Caki2 (cell line): ENCODE measurements around the gene SLC44A5. TPM values are rescaled to one million over a fixed set of nuclear protein-coding genes. Genes with fewer than 3 reads are reported as not detected.
"Not testable (repeated sequence)": the region's sequence is repeated elsewhere in the genome, so short reads cannot be mapped to it uniquely, and the experiment has no call there.

Experiments
- DNase-seq: peaks from one replicate; pipeline ENCODE4 v3.0.0-alpha.2; 2015; ENCODE audit warnings: low read depth
- in situ Hi-C: cut with HindIII; loops from 2 replicates; pipeline ENCODE4 v1.10.0; 2016; ENCODE audit warnings: low sequenced_read_pairs, low pct_unique_long_range_greater_than_20kb, mixed read lengths
- total RNA-seq: library from RNA; depleted of rRNA; stranded (reverse); fragments of >200 nt; shearing (Covaris generic); gene quantifications from 2 replicates; pipeline ENCODE4 v1.2.3, GENCODE V29; 2014; ENCODE audit warnings: low replicate concordance; rRNA removed

Gene SLC44A5
- total RNA-seq, result 0.70 and 1.5 TPM in 2 replicates

DNA sequence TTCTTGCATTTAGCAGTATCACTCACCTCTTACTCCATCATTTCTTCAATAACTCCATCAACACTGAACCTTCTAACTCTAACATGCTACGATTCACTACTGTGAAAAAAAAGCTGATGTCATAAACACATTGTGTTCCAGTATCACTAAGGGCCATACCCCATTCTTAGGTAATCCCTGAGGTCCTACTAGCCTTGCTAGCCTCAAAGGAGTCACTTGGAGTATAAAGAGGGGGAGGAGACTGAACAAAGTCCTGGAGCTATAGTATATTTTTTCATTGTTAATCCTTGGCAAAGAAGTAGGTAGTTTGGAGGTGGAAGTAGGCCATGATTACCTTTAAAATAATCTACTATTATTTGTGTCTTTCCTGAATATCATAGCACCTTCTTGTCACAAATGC, at the start of gene SLC44A5:
Gene SLC44A5, minus strand, starts transcription at position 101 of the 400 bp plus-strand sequence. CDS start 69,667 bp downstream, outside the sequence.
- in situ Hi-C loops, result no loop called here
- no peak for DNase-seq

DNA sequence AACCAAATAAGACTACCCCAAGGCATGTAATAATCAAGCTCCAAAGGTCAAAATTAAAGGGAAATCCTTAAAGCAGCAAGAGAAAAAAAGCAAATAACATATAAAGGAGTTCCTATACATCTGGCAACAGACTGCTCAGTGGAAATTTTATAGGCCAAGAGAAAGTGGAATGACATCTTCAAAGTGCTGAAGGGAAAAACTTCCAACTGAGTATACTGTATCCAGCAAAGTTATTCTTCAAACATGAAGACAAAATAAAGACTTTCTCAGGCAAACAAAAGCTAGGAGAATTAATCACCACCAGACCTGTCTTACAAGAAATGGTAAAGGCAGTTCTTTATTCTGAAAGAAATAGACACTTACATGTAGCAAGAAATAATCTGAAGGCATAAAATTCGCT, 45.0 kb upstream of the SLC44A5 start:
- no peak for DNase-seq
- in situ Hi-C loops, result no loop called here

DNA sequence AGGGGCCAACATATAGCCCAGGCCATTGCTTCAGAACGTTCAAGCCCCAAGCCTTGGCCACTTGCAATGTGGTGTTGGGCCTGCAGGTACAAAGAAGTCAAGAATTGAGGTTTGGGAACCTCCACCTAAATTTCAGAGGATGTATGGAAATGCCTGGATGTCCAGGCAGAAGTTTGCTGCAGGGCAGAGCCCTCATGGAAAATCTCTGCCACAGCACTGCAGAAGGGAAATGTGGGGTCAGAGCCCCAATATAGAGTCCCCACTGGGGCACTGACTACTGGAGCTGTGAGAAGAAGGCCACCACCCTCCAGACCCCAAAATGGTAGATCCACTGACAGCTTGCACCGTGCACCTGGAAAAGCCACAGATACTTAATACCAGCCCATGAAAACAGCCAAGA, 36.3 kb upstream of the SLC44A5 start:
- DNase-seq, in situ Hi-C loops: not testable (repeated sequence)

DNA sequence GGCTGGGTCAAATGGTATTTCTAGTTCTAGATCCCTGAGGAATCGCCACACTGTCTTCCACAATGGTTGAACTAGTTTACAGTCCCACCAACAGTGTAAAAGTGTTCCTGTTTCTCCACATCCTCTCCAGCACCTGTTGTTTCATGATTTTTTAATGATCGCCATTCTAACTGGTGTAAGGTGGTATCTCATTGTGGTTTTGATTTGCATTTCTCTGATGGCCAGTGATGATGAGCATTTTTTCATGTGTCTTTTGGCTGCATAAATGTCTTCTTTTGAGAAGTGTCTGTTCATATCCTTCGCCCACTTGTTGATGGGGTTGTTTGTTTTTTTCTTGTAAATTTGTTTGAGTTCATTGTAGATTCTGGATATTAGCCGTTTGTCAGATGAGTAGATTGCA, 34.2 kb upstream of the SLC44A5 start:
- in situ Hi-C loops, result not testable (repeated sequence)

DNA sequence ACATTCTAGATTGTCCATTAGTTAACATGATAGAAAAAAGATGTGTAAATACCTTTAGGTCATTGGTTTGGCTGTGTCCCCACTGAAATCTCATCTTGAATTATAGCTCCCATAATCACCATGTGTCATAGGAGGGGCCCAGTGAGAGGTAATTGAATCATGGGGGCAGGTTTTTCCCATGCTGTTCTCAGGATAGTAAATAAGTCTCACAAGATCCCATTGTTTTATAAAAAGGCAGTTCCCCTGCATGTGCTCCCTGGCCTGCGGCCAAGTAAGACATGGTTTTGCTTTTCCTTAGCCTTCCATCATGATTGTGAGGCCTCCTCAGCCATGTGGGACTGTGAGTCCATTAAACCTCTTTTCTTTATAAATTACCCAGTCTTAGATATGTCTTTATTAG, 32.5 kb upstream of the SLC44A5 start:
- DNase-seq, result no peak
- in situ Hi-C loops, result no loop called here

More for the DNA sequence above, 34.2 kb upstream of the SLC44A5 start:
- not testable (repeated sequence) for DNase-seq

DNA sequence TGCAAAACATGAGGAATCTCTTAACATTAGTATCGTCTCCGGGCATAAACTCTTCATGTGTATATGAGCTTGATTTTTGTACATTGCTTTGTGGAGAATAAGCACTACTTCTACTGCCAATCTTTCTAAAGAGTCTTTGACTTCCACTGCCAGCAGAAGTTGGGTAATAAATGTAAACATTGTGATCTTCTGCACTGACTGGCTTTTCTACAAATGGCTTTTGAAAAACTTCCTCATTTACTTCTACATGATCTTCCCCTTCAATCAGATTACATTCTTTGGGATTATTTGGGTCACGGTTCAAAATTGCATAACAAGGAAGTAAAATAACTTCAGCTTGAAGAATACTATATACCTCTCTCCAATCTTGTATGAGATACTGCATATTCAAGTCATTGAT, 30.4 kb upstream of the SLC44A5 start:
- in situ Hi-C loops, result no loop called here
- no peak for DNase-seq

DNA sequence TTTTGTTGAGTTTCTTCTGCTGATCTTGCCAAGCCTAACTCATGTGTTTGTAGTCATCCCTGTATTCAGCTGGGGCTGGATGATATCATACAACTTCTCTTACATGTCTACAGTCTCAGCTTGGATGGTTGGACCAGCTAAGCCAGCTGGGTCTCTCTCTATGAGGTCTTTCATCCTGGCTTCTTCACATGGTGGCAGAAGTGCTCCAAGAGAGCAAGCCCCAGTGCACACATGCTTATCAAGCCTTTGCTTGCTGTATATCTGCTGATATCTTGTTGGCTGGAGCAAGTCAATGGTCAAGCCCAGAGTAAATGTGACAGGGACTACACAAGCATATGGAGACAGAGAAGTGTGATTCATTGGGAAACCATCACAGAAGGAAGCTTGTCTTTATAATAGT, 29.2 kb upstream of the SLC44A5 start:
- in situ Hi-C loops, result no loop called here
- DNase-seq, result no peak

DNA sequence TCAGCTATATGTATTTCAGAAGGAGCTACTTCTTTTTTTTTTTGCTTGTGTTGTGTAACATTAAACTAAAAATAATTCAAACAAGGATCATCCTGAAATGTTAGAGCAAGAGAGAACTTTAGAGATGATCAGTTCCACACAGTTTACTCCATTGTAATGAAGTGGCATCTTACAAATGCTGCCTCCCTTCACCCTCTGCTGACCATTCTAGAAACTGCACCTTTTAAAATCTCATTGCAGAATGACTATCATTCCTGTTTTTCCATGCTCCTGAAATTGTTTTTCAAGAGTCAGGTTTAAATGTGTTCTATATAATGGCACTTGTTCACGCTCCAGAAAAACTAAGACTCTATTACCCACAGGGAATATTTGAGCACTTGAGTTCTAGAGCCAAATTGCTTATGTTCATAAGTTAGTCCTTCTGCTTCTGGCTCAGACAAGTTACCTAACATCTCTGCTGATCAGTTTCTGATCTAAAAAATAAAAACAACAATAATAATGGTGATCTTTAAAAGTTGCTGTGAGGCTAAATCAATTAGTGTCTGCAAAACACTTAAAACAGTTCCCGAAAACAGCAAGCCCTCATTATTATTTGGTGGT, 21.5 kb upstream of the SLC44A5 start:
- in situ Hi-C loops, result no loop called here
- peak; percentile 16 for DNase-seq

DNA sequence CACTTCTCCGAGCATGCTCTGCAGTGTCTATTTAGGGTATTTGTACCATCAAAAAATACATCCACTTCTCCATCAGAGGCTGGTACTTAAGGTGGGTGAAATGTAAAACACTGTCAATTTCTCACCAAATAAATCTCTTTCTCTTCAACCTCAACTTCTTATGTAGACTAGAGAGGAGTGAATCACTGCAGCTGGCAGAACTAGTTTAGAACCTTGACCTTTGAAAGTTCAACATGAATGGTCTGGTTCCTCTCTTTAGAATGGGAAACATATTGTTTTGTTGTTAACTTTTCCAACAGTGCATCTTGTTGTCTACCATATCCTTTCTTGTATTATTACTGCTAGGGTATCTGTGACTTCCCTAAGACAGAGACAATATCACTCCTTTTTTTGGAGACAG, 20.1 kb upstream of the SLC44A5 start:
- in situ Hi-C loops, result no loop called here
- DNase-seq, result no peak

DNA sequence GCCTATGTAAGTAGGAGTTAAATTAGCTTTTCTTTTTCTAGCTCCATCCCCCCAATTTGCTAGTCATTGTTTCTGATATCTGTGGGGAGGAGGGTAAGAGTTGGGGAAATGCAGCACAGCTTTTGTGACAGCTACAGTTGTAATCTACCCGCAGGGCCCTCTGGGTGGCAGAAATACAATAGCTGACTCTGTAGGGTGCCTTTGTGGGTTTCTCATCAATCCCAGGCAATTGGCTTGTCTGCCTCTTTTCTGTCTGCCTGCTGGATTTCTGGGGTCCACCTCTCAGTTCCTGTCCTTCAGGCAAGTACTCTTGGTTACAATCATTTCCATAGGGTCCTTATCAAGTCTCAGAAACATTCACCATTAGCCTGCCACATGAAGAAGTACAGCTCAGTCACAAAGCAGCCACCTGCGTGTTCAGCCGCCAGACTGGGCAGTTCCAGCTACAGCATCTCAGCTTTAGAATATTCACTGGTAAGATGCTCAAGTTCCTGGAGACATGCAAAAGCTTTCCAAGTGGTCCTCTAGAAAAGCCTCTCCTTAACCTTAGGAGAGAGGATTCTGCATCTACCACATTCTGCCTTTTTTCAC, 19.2 kb upstream of the SLC44A5 start:
- in situ Hi-C loops, result no loop called here
- no peak for DNase-seq

DNA sequence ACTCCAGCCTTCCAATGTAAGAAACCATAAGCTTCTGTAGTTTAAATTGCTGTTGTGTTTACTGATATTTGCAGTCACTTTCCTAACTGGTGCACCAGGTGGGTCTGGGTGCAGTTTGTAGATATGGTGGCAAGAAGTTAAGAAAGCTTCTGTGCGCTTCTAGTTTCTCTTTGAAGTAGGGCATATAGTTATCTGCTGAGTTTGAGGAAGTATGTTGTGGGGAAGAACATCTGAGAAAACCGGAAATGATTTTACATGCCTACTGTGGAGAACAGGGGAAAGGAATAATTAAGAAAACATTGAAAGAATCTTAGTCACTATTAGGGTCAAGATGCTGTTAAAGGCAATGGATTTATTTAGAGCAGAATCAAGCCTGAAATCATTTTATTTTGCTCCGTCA, 14.9 kb upstream of the SLC44A5 start:
- DNase-seq, result no peak
- in situ Hi-C loops, result no loop called here

DNA sequence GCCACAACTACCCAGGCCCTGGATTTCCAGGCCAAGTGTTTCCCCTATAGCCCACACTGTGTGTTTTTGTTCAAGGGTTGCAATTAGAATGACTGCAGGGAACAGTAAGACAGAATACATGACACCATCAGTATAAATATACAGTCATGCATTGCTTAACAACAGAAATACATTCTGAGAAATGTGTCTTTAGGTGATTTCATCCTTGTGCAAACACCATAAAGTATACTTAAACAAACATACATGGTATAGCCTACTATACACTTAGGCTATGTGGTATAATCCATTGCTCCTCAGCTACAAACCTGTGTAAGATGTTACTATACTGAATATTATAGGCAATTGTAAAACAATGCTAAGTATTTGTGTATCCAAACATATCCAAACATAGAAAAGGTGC, 7.5 kb upstream of the SLC44A5 start:
- DNase-seq, result no peak
- in situ Hi-C loops, result no loop called here

DNA sequence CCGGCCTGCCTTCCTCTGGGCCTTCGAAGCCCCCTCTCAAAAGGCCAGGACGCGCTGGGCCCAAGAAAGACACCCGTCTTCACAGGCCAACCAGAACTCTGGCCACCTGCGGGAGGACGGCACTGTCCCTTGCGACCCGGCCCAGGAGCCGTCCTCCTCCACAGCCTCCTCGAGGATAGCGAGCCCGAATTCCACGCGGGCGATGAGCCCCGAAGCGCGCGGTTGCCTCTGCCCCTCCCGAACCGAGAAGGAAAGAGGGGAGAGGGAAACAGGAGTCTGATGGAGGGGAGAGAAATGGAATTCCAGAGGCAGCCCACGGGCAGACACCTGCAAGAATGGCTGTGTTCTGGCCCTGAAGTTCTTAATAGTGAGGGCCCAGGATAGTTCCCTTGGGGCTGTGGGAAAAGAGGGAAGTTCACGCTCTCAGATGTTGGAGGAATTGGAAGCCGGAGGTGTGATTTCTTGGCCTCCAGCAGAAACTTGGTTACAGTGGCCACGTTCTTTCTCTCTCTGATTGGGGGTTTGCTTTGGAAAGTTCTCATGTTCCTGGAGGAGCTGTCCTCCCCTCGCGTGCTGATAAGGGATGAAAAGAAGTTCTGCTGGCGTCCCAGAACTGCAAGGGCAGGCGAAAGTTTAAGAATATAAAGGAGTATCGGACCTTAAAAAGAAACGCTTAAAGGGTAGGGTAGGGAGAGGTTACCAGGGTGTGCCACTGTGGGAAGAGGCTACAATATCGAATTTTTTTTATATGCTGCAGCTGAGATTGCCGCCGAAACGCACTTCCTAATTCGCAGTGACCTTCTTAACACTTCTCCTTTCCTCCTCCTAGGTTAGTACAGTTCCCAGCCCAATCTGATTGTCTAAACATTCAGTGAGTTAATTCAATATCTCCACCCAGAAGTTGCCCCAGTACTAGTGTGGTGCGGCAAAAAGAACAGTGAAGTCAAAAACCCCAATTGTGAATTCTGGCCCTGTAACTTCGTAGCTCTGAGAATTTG, 5.8 kb upstream of the SLC44A5 start:
- in situ Hi-C loops, result no loop called here

DNA sequence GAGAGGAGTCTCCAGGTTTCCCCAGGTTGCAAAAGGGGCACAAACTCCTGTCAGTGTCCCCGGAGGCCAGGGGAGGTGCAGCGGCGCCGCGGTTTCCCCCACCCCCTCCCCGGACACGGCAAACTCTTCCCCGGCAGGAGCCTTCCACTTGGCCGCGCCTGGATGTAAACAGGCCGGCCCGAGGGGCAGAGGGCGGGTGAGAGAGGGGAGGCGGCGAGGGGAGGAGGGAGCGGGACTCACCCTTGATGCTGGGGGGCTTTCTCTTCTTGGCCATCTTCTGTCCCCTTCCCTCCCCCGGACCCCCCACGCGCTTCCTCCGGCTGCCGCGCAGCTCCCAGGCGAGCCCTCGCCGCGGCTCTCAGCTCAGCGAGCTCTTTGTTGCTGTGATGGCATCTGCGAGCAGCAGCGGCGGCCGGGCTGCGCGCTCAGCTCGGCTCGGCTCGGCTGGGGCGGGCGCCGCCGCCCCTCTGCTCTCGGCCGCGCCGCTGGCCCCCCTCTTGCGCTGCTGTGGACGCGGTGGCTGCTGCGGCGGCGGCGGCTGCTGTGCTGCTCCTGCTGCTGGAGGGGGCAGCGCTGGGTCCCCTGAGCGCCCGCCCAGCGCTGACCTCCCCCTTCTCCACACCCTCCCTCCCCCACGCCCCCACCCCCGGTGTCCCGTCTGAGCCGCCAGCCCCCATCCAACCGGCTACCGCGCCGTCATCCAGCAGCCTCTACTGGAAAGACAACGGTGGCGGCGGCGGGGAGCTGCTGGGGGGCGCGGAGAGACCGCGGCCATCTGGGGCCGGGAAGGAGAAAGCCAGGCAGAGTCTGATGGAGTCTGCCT, 4.9 kb upstream of the SLC44A5 start:
- peak; percentile 25 for DNase-seq
- in situ Hi-C loops, result no loop called here

More for the DNA sequence above, 5.8 kb upstream of the SLC44A5 start:
- peak; percentile 8 for DNase-seq

DNA sequence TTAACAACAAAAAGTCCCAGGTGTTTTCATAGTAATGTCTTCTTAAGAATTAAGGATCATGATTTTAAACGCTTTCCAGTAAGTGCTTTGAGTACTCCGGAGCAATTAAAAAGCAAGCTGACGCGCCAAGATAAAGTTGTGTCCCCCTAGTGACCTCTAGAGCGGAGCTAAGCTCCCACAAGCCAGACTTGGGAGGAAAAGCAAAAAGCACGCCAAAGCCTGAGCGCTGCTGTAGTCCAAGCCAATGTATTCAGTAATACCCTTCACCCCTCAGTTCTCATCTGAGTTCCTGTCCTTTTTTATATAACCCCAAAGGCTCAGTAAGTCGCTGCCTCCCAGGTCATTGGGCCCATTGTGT, 3.5 kb upstream of the SLC44A5 start:
- no peak for DNase-seq
- in situ Hi-C loops, result no loop called here

DNA sequence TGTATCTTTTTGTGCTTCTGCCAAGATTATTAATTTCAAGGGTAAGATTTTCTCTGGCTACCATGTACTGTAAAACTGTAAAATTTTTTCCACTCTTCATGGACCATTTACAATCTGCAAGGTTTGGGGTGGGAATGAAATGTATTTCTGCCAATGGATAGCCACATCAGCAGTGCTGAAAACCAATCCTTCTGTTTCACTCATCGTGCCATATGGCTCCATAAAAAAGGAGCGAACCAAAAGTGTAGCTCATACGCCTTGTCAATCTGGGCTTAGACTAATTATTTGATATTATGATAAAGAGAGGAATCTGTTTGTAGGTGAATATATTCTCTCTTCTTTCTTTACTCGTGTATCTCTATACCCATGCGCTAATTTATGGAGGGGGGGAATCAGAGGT, 3.0 kb upstream of the SLC44A5 start:
- in situ Hi-C loops, result no loop called here
- no peak for DNase-seq

DNA sequence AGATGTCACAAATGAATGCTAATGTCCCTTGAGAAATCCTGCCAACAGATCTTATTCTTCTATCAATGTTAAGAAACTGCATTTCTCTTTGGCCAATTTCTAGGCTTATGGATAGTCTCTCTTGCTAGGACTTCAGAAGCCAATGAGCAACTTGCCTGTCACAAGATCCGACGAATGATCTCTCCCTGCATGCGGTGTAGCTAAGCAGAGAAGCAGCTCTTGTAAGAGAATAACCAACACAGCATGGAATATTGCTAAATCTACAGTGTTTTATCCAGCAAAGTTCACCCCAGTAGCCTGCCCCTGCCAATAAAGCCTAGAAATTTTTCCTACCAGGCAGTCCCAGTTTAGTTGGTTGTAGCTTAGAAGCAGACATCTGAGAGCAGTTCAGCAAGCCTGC, 2.1 kb upstream of the SLC44A5 start:
- in situ Hi-C loops, result no loop called here
- no peak for DNase-seq

DNA sequence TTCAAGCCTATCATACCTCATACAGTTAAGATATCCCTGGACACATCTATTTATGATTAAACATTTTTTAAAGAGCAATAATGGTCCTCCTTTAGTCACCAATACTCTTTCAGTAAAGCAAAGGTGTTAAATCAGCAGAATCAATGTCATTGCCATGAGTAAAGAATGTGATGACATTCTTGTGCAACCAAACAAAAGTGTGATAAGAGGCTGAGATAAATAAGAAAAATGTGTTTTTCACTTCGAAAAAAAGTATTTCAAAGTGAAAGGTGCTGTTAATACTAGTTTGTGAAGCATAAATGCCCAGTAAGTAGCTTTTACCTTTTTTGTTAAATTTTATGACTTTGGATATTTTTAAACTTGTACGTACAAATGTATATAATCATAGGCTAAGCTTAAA, 8.4 kb downstream of the SLC44A5 start:
- in situ Hi-C loops, result no loop called here
- no peak for DNase-seq
